ACC112 (cell line): Measurements from ENCODE around the gene IL34.

Source experiments
- H2AFZ ChIP-seq: fragments of 200-600 bp; sonication (generic); one replicate; pipeline ENCODE4 v1.6.0; 2017; ENCODE audit warnings: antibody characterized with exemption, low read length; ENCODE audit not compliant: unreplicated experiment
- H3K27ac ChIP-seq: fragments of 200-600 bp; sonication (generic); 2 replicates; pipeline ENCODE4 v1.5.1; 2014; ENCODE audit warnings: low read depth, mild to moderate bottlenecking, antibody characterized with exemption, low read length, moderate library complexity
- H3K27me3 ChIP-seq: fragments of 200-600 bp; sonication (generic); 2 replicates; pipeline ENCODE4 v1.6.1; 2014; ENCODE audit warnings: mild to moderate bottlenecking, antibody characterized with exemption, low read length, moderate library complexity, mixed read lengths; ENCODE audit not compliant: insufficient read depth
- H3K36me3 ChIP-seq: fragments of 200-600 bp; sonication (generic); 2 replicates; pipeline ENCODE4 v1.6.1; 2016; ENCODE audit warnings: mild to moderate bottlenecking, antibody characterized with exemption, low read length, moderate library complexity, mixed read lengths; ENCODE audit not compliant: insufficient read depth
- H3K4me1 ChIP-seq: fragments of 200-600 bp; sonication (generic); one replicate; pipeline ENCODE4 v1.6.1; 2016; ENCODE audit warnings: low read length, mixed read lengths; ENCODE audit not compliant: insufficient read depth, unreplicated experiment, control insufficient read depth
- H3K4me3 ChIP-seq: fragments of 200-600 bp; sonication (generic); 2 replicates; pipeline ENCODE4 v1.5.1; 2014; ENCODE audit warnings: mild to moderate bottlenecking, low read depth, low read length
- H3K79me2 ChIP-seq: fragments of 200-600 bp; sonication (generic); one replicate; pipeline ENCODE4 v1.6.0; 2016; ENCODE audit warnings: low read length; ENCODE audit not compliant: control insufficient read depth, unreplicated experiment, insufficient read depth

Gene IL34

GRCh38 chr16:70705056-70705455, 58.7 kb downstream of the IL34 start:
- Histone ChIP-seq H2AFZ (no peak overlapping the region), H3K36me3 (no peaks in the 10 kb centered on the region), H3K27me3 (no peaks in the 10 kb centered on the region), H3K79me2 (no peaks in the 10 kb centered on the region), H3K4me1 (peaks cover 41% of the 10 kb centered on the region), H3K4me3 (no peak overlapping the region), H3K27ac (no peak overlapping the region)

- Histone ChIP-seq H3K27me3 (no peaks in the 10 kb centered on the region), H3K4me1 (peaks cover 41% of the 10 kb centered on the region), H3K79me2 (no peaks in the 10 kb centered on the region), H3K4me3 (peak overlapping the region; percentile 53), H3K27ac (peak overlapping the region; percentile 80), H2AFZ (no peak overlapping the region), H3K36me3 (no peaks in the 10 kb centered on the region)
These were observed 60.6 kb downstream of the IL34 start for GRCh38 chr16:70706948-70707465.

GRCh38 chr16:70708366-70709246, 62.2 kb downstream of the IL34 start:
- Histone ChIP-seq H3K4me3 (no peak overlapping the region), H2AFZ (no peak overlapping the region), H3K79me2 (no peaks in the 10 kb centered on the region), H3K36me3 (no peaks in the 10 kb centered on the region), H3K4me1 (peaks cover 38% of the 10 kb centered on the region), H3K27me3 (no peaks in the 10 kb centered on the region), H3K27ac (no peak overlapping the region)

GRCh38 chr16:70709457-70709856, 63.1 kb downstream of the IL34 start:
- no peaks in the 10 kb centered on the region for H3K27me3 ChIP-seq
- no peaks in the 10 kb centered on the region for H3K79me2 ChIP-seq
- H3K4me3 ChIP-seq: no peak overlapping the region
- H2AFZ ChIP-seq: no peak overlapping the region
- H3K4me1 ChIP-seq: peaks cover 42% of the 10 kb centered on the region
- H3K27ac ChIP-seq: no peak overlapping the region
- H3K36me3 ChIP-seq: no peaks in the 10 kb centered on the region

- Histone ChIP-seq H3K27ac (no peak overlapping the region), H3K27me3 (no peaks in the 10 kb centered on the region), H2AFZ (no peak overlapping the region), H3K4me1 (peaks cover 44% of the 10 kb centered on the region), H3K79me2 (no peaks in the 10 kb centered on the region), H3K36me3 (no peaks in the 10 kb centered on the region), H3K4me3 (no peak overlapping the region)
These were observed 63.6 kb downstream of the IL34 start for GRCh38 chr16:70709942-70710341.
